CD4-positive, alpha-beta T cell treated with Interleukin-4 for 1 hour (primary cell): Measurements from ENCODE around the gene MIPOL1.
"Not testable (repeated sequence)": the region's sequence is repeated elsewhere in the genome, so short reads cannot be mapped to it uniquely, and the experiment has no call there.

ENCODE experiments used
- DNase-seq, 2 donors: peaks; one replicate each; pipeline ENCODE4 v3.0.0-alpha.2; 2020 to 2022

Gene MIPOL1

GRCh38 chr14:37555596-37555995 is 357.9 kb downstream of the MIPOL1 start:
- DNase-seq, result not testable (repeated sequence)

GRCh38 chr14:37558740-37559139 is 361.0 kb downstream of the MIPOL1 start:
- DNase-seq, result no peak

GRCh38 chr14:37559386-37559785 is 361.6 kb downstream of the MIPOL1 start:
- DNase-seq, result no peak

GRCh38 chr14:37563189-37563588 is 365.5 kb downstream of the MIPOL1 start:
- DNase-seq, result no peak

- no peak for DNase-seq
Measured at GRCh38 chr14:37565550-37565949, 367.8 kb downstream of the MIPOL1 start.

GRCh38 chr14:37566811-37567371 is 369.2 kb downstream of the MIPOL1 start:
- no peak for DNase-seq

- DNase-seq, result no peak
Measured at GRCh38 chr14:37569729-37570128, 372.0 kb downstream of the MIPOL1 start.

GRCh38 chr14:37571391-37571790 is 373.7 kb downstream of the MIPOL1 start:
- DNase-seq, result no peak

GRCh38 chr14:37573356-37573755 is 375.6 kb downstream of the MIPOL1 start:
- DNase-seq, result no peak

- DNase-seq, result no peak
Measured at GRCh38 chr14:37579274-37579673, 381.5 kb downstream of the MIPOL1 start.

- DNase-seq, result no peak
Measured at GRCh38 chr14:37580146-37580545, 382.4 kb downstream of the MIPOL1 start.

GRCh38 chr14:37583358-37584210 is 385.8 kb downstream of the MIPOL1 start:
- DNase-seq, result no peak

- DNase-seq, result no peak
Measured at GRCh38 chr14:37584211-37585100, 386.7 kb downstream of the MIPOL1 start.

GRCh38 chr14:37585101-37585511 is 387.4 kb downstream of the MIPOL1 start:
- DNase-seq, result no peak

GRCh38 chr14:37585971-37586796 is 388.4 kb downstream of the MIPOL1 start:
- DNase-seq, result no peak

- no peak for DNase-seq
Measured at GRCh38 chr14:37586797-37587130, 389.0 kb downstream of the MIPOL1 start.

GRCh38 chr14:37587131-37587803 is 389.5 kb downstream of the MIPOL1 start:
- no peak for DNase-seq

GRCh38 chr14:37587881-37588666 is 390.3 kb downstream of the MIPOL1 start:
- no peak for DNase-seq

GRCh38 chr14:37588667-37588955 is 390.9 kb downstream of the MIPOL1 start:
- no peak for DNase-seq

- no peak for DNase-seq
Measured at GRCh38 chr14:37588956-37589714, 391.4 kb downstream of the MIPOL1 start.
